ENCODE results near the gene NID2.

- TF ChIP-seq CTCF (conservative IDR thresholded peaks at IDR 0.05; ENCODE audit: low read depth, low read length) (peak; percentile 80), EZH2 (IDR thresholded peaks at IDR 0.05; ENCODE audit: borderline replicate concordance, low read depth, low read length, poor library complexity, severe bottlenecking) (no peak)
These were observed 72.6 kb downstream of the NID2 start for GRCh38 chr14:51996148-51996746.

All from A673 (cell line).